GM12865 (cell line): Measurements from ENCODE around the gene ATF4.
A peak's percentile ranks its signal among the peaks of the same experiment; 100 is the strongest.
"Not testable (repeated sequence)": the region's sequence is repeated elsewhere in the genome, so short reads cannot be mapped to it uniquely, and the experiment has no call there.

Experiments
- DNase-seq: peaks from one replicate; pipeline ENCODE4 v3.0.0; 2010; ENCODE audit warnings: low read depth
- H3K4me3 ChIP-seq: 2 replicates; pipeline ENCODE4 v1.5.1; 2011; ENCODE audit warnings: mild to moderate bottlenecking, low read depth, low read length, control low read depth
- CTCF ChIP-seq: IDR thresholded peaks from 2 replicates; pipeline ENCODE4 v1.5.1; 2011; ENCODE audit warnings: low read length, control low read depth, low read depth, inconsistent platforms; ENCODE audit not compliant: insufficient read depth; ENCODE audit errors: missing control alignments

ATF4 gene

GRCh38 chr22:39518144-39518786 lies 2.1 kb upstream of the ATF4 start:
- H3K4me3 ChIP-seq: no peak overlapping the region; the same call in 1 of the 2 replicates

DNA sequence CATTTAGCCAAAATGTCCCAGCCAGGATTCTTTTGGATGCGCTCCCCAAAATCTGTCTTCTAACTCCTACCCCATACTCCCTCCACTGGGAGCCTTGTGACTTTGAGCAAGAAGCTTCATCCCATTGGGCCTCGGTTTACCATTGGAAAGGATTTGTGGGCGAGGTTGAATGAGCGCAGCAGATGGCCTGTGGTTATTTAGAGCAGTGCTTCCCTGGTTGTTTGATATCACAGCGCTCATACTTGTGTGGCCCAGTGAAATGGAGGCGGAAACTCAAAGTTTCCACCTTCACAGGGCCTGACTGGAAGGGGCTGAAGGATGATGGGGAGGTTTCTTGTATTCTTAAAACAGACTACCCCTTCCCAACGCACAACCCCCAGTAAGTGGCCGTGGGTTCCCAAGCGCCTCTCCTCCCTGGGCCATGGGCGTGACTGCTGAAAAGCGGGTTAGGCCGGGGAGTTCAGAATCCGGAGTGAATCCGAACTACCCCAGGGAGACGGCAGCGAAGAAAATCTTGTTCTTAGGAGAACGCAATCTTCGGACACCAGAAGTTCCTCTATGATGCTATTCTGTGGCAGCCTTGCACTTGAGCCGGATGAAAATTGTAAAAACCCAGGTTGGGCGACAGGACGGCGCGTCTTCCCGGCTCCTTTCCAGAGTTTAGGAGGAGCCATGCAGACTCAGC lies 1.2 kb upstream of the ATF4 start:
- peak; percentile 52 for DNase-seq
- TF ChIP-seq CTCF: no peak

More at GRCh38 chr22:39518144-39518786, 2.1 kb upstream of the ATF4 start:
- DNase-seq: no peak
- no peak for TF ChIP-seq CTCF

GRCh38 chr22:39519681-39520225 lies 609 bp upstream of the ATF4 start:
- peak overlapping the region; percentile 91 for H3K4me3 ChIP-seq
- peak; percentile 22 for TF ChIP-seq CTCF
- DNase-seq: peak; percentile 100

More for the DNA sequence above, 1.2 kb upstream of the ATF4 start:
- H3K4me3 ChIP-seq: peak overlapping the region; percentile 91

DNA sequence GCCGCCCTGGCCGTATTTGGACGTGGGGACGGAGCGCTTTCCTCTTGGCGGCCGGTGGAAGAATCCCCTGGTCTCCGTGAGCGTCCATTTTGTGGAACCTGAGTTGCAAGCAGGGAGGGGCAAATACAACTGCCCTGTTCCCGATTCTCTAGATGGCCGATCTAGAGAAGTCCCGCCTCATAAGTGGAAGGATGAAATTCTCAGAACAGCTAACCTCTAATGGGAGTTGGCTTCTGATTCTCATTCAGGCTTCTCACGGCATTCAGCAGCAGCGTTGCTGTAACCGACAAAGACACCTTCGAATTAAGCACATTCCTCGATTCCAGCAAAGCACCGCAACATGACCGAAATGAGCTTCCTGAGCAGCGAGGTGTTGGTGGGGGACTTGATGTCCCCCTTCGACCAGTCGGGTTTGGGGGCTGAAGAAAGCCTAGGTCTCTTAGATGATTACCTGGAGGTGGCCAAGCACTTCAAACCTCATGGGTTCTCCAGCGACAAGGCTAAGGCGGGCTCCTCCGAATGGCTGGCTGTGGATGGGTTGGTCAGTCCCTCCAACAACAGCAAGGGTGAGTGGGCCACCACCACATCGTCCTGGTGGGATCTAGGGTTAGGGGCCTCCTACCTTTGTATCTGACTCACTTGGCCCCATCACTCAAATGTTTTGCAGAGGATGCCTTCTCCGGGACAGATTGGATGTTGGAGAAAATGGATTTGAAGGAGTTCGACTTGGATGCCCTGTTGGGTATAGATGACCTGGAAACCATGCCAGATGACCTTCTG lies 934 bp downstream of the ATF4 start:
- peak; percentile 91 for DNase-seq
- H3K4me3 ChIP-seq: peak overlapping the region; percentile 91

DNA sequence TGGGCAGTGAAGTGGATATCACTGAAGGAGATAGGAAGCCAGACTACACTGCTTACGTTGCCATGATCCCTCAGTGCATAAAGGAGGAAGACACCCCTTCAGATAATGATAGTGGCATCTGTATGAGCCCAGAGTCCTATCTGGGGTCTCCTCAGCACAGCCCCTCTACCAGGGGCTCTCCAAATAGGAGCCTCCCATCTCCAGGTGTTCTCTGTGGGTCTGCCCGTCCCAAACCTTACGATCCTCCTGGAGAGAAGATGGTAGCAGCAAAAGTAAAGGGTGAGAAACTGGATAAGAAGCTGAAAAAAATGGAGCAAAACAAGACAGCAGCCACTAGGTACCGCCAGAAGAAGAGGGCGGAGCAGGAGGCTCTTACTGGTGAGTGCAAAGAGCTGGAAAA lies 1.7 kb downstream of the ATF4 start:
- not testable (repeated sequence) for DNase-seq

DNA sequence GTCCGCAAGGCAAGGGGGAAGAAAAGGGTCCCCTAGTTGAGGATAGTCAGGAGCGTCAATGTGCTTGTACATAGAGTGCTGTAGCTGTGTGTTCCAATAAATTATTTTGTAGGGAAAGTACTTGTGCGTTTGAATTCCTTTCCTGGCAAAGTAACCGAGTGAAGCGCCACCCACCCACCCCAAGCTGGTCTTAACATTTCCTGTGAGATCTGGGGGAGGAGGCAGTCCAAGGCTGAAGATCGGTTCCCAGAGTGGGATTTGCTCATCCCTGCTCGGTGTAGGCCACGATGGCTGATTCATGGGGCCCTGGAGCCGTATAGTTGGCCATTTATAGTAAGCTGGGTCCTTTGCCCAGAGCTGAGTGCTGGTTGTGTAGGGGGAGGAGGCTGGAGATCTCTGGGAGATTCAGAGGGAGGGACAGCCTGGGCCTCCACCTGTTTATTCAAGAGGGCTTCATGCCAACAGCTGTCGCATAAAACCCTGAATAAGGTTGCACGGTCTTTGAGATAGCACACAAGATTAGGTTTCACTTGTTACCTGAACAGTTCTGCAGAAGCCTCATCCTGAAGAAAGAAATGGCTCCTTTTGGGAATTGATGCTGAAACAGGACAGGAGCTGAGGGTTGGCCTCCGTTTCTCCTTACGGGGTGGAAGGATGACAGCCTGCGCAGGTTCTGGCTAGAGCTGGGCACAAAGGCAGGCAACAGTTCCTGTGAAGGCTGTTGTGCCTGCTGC lies 2.4 kb downstream of the ATF4 start:
- peak; percentile 65 for DNase-seq
- TF ChIP-seq CTCF: no peak
- H3K4me3 ChIP-seq: peak overlapping the region; percentile 91

More for the DNA sequence above, 1.7 kb downstream of the ATF4 start:
- H3K4me3 ChIP-seq: peak overlapping the region; percentile 91

DNA sequence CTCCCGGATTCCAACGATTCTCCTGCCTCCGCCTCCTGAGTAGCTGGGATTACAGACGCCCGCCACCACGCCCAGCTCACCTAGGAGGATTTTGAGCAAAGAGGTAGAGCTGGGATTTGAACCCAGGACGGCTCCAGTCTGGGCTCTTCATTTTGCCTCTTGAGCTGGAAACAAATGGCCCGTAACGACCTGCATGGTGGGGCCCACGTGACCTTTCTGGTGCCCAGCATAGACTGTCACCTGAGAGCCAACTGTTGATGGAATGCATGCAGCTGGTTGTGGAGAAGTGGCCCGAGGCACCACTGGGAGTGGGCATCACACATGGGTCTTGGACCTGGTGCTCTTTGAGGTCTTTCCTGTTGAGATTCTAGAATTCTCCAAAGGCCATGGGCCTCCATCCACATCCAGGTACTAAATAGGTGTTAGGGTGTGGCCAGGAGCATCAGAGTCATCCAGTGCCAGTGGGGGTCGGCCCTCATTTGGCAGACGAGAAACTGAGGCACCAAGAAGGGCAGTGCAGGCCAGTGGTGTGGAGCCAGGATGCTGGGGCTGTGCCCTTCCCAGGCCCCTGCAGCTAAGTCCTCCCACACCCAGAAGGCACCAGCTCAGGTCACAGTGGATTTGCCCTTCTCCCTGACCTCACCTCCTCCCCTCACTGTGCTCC lies 3.9 kb downstream of the ATF4 start:
- TF ChIP-seq CTCF: no peak
- peak; percentile 45 for DNase-seq
- no peak overlapping the region for H3K4me3 ChIP-seq
